KOPT-K1 (cell line): ENCODE data around the gene NUDT9.
"Not testable (repeated sequence)": the region's sequence is repeated elsewhere in the genome, so short reads cannot be mapped to it uniquely, and the experiment has no call there.

Experiments used
- H3K27ac ChIP-seq: fragments of 200-600 bp; sonication (generic); 2 replicates; pipeline ENCODE4 v1.5.1; 2016; ENCODE audit warnings: antibody characterized with exemption, mild to moderate bottlenecking, low read depth, low read length; ENCODE audit not compliant: poor library complexity, severe bottlenecking
- H3K36me3 ChIP-seq: fragments of 200-600 bp; sonication (generic); 2 replicates; pipeline ENCODE4 v1.5.1; 2017; ENCODE audit warnings: antibody characterized with exemption, mild to moderate bottlenecking, low read length, moderate library complexity; ENCODE audit not compliant: insufficient read depth
- H3K9me3 ChIP-seq: fragments of 200-600 bp; sonication (generic); 2 replicates; pipeline ENCODE4 v1.5.1; 2017; ENCODE audit warnings: antibody characterized with exemption, low read length, mild to moderate bottlenecking; ENCODE audit not compliant: insufficient read depth, poor library complexity, severe bottlenecking

The NUDT9 gene

GRCh38 chr4:87424099-87424543, 1.7 kb downstream of the NUDT9 start:
- H3K27ac ChIP-seq: peak overlapping the region; percentile 30
- not testable (repeated sequence) for H3K9me3 ChIP-seq, H3K36me3 ChIP-seq

GRCh38 chr4:87425711-87426110, 3.3 kb downstream of the NUDT9 start:
- Histone ChIP-seq H3K27ac (no peak overlapping the region), H3K36me3 (no peaks in the 10 kb centered on the region), H3K9me3 (no peaks in the 10 kb centered on the region)

- no peak overlapping the region for H3K27ac ChIP-seq
- no peaks in the 10 kb centered on the region for H3K36me3 ChIP-seq
- H3K9me3 ChIP-seq: no peaks in the 10 kb centered on the region
Measured at GRCh38 chr4:87426865-87427517, 4.6 kb downstream of the NUDT9 start.

- no peaks in the 10 kb centered on the region for H3K36me3 ChIP-seq
- no peak overlapping the region for H3K27ac ChIP-seq
- H3K9me3 ChIP-seq: no peaks in the 10 kb centered on the region
Measured at GRCh38 chr4:87427518-87427868, 5.1 kb downstream of the NUDT9 start.

- Histone ChIP-seq H3K36me3 (no peaks in the 10 kb centered on the region), H3K9me3 (no peaks in the 10 kb centered on the region), H3K27ac (no peak overlapping the region)
Measured at GRCh38 chr4:87428979-87429378, 6.6 kb downstream of the NUDT9 start.

- H3K27ac ChIP-seq: no peak overlapping the region
- H3K9me3 ChIP-seq: no peaks in the 10 kb centered on the region
- H3K36me3 ChIP-seq: peaks cover 2% of the 10 kb centered on the region; the same call in 1 of the 2 replicates
Measured at GRCh38 chr4:87430038-87430437, 7.7 kb downstream of the NUDT9 start.

GRCh38 chr4:87433342-87433741, 11.0 kb downstream of the NUDT9 start:
- Histone ChIP-seq H3K9me3 (no peaks in the 10 kb centered on the region), H3K27ac (no peak overlapping the region)

GRCh38 chr4:87442889-87443288, 20.5 kb downstream of the NUDT9 start:
- Histone ChIP-seq H3K9me3 (no peaks in the 10 kb centered on the region), H3K27ac (no peak overlapping the region), H3K36me3 (peaks cover 53% of the 10 kb centered on the region)

More at GRCh38 chr4:87433342-87433741, 11.0 kb downstream of the NUDT9 start:
- H3K36me3 ChIP-seq: peaks cover 16% of the 10 kb centered on the region

- H3K9me3 ChIP-seq: no peaks in the 10 kb centered on the region
- no peak overlapping the region for H3K27ac ChIP-seq
- H3K36me3 ChIP-seq: peaks cover 39% of the 10 kb centered on the region
Measured at GRCh38 chr4:87444741-87445140, 22.4 kb downstream of the NUDT9 start.

- Histone ChIP-seq H3K36me3 (peaks cover 38% of the 10 kb centered on the region), H3K27ac (no peak overlapping the region), H3K9me3 (no peaks in the 10 kb centered on the region)
Measured at GRCh38 chr4:87445964-87446363, 23.6 kb downstream of the NUDT9 start.

GRCh38 chr4:87446375-87446774, 24.0 kb downstream of the NUDT9 start:
- H3K27ac ChIP-seq, H3K9me3 ChIP-seq: not testable (repeated sequence)
- peaks cover 38% of the 10 kb centered on the region for H3K36me3 ChIP-seq

- Histone ChIP-seq H3K9me3 (no peaks in the 10 kb centered on the region), H3K27ac (no peak overlapping the region), H3K36me3 (peaks cover 46% of the 10 kb centered on the region)
Measured at GRCh38 chr4:87451537-87451936, 29.2 kb downstream of the NUDT9 start.

GRCh38 chr4:87458913-87459312, 36.5 kb downstream of the NUDT9 start:
- H3K9me3 ChIP-seq: no peaks in the 10 kb centered on the region
- H3K36me3 ChIP-seq: peaks cover 43% of the 10 kb centered on the region
- no peak overlapping the region for H3K27ac ChIP-seq

- no peak overlapping the region for H3K27ac ChIP-seq
- H3K36me3 ChIP-seq: peaks cover 26% of the 10 kb centered on the region
Measured at GRCh38 chr4:87461281-87461700, 38.9 kb downstream of the NUDT9 start.

GRCh38 chr4:87462102-87462501, 39.7 kb downstream of the NUDT9 start:
- Histone ChIP-seq H3K9me3 (no peaks in the 10 kb centered on the region), H3K27ac (no peak overlapping the region), H3K36me3 (peaks cover 22% of the 10 kb centered on the region)

More at GRCh38 chr4:87461281-87461700, 38.9 kb downstream of the NUDT9 start:
- H3K9me3 ChIP-seq: no peaks in the 10 kb centered on the region

GRCh38 chr4:87465739-87466366, 43.5 kb downstream of the NUDT9 start:
- Histone ChIP-seq H3K36me3 (no peaks in the 10 kb centered on the region), H3K27ac (no peak overlapping the region), H3K9me3 (no peaks in the 10 kb centered on the region)
